ENCODE data around the gene CLDN16.

Gene CLDN16, protein sequence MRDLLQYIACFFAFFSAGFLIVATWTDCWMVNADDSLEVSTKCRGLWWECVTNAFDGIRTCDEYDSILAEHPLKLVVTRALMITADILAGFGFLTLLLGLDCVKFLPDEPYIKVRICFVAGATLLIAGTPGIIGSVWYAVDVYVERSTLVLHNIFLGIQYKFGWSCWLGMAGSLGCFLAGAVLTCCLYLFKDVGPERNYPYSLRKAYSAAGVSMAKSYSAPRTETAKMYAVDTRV

DNA sequence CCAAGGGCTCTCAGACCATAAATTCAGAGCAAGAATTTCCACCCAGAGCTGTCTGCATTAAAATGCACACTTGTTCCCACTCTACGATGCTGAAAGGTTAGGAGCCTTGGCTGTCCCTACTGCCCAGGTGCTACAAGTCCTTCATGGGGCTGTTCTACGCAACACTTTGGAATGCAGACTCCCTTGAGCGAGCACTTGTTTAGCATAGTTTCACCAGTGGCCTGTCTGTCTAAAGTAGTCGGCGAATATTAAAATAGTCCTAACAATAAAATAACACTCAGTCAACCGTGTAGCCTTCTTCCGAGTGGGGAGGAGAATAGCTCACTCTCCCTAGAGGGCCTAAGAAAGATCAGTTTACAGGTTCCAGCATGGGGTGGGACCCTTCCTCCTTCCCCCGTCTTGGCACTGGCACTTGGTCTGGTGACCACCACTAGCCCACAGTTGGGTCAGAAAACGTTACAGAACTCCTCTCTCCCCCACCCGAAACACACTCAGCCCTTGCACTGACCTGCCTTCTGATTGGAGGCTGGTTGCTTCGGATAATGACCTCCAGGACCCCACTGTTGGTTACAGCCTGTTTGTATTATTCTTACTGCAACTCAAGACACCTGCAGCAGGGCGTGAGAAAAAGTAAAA is at the start of gene CLDN16:
TSS of gene CLDN16 (plus strand) at position 586 of the 636 bp plus-strand sequence. CDS start 167 bp downstream, outside the sequence.
- no peak for DNase-seq

DNA sequence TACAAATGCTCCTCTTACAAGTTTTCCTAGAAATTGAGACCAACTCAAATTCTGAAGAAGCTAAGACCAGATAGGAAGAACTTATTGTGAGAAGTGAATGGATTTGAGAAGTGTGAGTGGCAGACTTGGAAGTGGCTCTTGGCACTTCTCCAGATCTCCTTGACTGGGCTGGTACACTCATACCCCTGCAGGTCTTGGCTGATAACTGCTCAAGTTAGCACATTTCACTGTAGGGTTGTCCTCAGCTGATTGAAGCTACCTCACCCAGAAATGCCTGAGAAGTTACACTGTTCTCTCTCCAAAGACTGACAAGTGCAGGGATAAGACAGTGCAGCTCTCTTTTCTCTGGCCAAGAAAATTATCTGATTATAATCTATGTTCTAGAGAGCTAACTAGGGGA is 49.2 kb upstream of the CLDN16 start:
- DNase-seq, result peak; percentile 16

DNA sequence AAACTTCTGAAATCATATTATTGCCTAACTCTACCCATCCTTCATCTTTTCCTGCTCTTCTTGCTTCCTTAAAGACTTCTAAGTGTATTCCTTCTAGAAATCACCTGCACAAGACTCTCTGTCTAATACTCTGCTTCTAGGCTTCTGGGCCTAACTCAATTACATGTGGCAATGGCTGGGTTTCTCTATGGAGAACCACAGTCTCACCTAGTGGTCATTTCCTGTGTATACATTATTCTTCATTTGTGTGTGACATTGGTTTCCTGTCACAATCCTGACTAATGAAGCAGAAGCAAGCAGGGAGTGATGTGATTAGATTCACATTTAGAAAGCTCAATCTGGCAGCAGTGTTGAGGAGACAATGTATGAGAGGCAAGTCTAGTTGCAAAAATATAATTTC is 48.8 kb upstream of the CLDN16 start:
- no peak for DNase-seq

DNA sequence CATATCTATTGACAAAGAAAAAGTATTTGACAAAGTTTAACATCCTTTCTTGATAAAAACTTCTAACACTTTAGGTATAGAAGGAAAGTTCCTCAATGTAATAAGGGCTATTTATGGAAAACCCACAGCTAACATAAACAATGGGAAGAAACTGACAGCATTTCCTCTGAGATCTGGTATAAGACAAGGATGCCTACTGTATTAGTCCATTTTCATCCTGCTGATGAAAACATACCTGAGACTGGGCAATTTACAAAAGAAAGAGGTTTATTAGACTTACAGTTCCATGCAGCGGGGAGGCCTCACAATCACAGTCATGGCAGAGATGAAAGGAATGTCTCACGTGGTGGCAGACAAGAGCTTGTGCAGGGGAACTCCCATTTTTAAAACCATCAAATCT is 47.9 kb upstream of the CLDN16 start:
- DNase-seq, result no peak

DNA sequence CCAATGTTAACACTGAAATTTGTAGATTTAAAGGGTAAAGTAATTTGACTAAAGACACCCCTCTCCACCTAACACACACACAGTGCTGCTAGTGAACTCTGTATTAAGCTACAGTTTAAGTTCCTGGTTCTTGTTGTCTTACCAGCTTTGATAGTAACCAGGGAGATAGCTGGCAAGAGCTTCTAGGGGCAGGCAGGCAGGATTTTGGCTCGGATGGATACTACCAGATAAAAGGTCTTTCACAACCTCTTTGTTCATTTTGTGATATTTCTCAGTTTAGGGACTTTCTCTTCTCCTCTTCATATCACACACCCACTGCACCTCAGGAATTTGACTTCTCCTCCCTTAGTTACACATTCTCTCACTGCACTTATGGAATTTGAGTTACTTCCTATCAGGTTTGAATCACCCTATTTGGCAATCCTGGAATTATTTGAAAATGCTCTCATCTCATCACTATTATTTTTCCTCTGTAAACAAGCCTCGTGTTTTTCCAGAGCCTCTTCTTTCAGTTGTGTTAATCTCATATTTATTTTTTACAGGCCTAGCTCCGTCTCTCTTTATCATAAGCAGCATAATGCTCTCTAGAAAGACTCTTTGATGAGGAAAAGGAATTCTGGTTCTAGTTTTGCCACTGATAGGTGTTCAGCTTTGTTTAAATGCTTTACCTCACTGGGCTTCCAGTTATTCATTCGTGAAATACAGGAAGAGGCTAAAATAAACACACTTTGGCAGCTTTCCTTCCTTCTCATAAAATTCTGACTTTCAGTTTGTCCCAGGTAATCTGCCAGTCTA is 42.7 kb upstream of the CLDN16 start:
- no peak for DNase-seq

DNA sequence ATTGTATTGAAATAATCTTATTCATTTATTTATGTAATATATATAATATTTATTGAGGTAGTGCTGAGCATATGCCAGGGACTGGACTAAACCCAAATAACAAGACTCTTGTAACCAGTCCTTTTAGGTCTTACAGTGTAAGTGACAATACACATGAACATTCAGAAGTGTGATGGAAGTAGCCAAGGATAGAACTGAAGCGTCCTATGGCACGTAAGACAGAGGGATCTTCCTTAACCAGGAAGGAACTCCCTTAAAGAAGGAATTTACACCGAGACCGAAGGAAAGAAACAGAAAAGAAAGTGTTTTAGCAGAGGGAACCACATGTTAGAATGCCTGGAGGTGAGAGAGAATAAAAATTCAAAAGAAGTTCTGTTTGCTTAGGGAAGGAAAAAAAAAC is 42.1 kb upstream of the CLDN16 start:
- no peak for DNase-seq

DNA sequence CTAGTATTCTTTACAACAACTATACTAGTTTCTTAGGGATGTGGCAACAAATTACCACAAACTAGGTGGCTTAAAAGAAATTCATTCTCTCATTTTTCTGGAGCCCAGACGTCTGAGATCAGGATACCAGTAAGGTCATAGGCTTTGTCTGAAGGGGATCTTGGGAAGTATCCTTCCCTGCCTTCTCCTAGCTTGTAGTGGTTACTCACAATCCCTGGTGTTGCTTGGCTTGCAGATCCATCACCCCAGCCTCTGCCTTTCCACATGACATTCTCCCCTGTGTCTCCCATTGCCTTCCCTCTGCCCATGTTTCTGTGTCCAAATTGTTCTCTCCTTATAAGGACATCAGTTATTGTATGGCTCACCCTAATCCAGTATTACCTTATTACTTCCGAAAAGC is 41.4 kb upstream of the CLDN16 start:
- DNase-seq, result no peak

DNA sequence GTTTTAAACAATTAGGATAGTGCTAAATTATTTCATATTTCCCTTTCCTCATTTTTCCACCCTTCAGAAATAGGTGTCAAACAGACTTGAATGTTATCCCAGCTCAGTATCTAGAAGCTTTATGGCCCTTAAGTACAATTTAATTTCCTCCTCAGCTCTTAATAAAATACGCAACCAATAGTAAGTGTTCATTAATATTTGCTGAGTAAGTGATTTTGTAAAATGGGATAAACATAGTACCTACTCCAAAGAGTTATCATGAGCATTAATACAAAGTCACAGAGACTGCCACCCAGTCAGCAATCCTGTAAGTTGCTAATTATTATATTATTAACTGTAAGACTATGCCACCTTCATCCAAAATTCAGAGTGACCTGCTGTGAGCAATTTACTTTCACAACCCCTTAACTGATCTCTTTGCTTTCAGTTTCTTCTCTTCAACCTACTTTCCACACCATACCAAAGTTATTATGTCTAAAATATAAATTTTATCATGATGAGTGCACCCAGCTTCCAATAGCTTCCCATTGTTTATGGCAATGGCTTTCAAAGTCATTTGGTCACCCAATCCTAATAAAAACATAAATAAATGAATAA is 35.0 kb upstream of the CLDN16 start:
- no peak for DNase-seq

DNA sequence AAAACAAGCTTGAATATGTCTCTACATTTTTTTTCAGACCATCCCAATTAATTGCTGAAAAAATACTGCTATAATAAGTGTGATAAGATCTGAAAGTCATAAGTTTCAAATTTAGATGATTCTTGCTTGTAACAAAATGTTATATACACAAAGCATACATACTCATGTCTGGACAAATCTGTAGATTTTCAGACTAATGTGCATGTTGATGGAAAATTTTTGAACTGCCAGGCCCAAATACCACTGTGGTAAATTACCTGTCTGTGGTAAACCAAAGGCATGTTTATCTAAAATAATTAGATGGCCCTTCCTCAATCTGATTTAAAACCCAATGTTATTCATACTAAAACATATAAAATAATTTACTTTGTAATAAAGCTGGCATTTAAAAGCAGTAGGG is 31.7 kb upstream of the CLDN16 start:
- DNase-seq, result no peak

DNA sequence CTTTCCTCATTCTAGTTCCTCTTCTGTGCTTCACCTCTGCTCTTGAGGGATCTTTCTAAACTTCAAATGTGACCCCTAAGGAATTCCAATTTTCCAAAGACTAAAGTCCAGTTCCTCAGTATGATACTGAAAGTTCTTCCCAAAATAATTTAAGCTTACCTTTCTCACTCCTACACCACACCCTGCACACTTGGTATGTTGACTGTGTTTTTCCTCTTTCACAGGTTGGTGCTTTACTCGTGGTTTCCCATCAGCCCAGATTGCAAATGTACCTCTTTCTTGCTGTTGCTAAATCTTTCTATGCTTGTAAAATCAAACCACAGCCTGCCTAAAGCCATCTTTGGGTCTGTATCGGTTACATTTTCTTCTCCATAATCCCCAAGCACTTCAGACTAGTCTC is 30.5 kb upstream of the CLDN16 start:
- no peak for DNase-seq

DNA sequence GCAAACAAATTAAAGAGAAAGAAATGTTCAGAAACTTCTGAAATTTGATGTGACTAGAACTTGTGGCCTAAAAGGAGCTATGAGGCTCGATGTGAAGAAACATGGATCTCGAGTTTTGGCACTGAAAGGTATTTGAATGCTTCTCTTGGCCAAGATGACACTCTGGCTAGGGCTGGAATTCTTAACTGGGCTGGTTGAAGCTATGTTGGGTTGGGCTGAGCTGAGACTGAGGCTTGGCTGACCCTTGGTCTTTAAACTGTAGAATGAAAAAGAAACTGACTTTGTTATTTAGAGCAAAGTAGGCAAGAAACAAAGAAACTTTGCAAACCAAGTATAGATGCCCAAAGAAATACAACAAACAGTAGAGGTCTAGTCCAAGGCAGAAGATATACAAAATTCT is 28.1 kb upstream of the CLDN16 start:
- DNase-seq, result no peak

DNA sequence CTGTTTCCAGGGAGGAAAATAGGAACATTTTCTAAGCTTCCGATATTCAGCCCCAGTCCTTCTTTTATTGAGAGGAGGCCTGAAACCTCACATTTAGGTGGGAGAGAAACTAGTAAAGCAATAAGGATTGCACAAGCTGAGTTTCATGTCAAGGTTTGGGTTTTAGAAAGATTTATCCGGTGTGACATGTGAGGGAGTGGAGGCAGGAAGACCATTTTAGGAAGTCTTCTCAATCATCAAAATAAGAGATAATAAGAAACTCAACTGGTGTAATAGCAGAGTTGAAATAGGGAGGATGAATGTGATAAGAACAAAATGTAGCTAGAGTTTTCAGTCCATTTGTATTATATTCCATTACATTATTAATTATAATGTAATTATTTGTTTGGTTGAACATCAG is 27.7 kb upstream of the CLDN16 start:
- no peak for DNase-seq

DNA sequence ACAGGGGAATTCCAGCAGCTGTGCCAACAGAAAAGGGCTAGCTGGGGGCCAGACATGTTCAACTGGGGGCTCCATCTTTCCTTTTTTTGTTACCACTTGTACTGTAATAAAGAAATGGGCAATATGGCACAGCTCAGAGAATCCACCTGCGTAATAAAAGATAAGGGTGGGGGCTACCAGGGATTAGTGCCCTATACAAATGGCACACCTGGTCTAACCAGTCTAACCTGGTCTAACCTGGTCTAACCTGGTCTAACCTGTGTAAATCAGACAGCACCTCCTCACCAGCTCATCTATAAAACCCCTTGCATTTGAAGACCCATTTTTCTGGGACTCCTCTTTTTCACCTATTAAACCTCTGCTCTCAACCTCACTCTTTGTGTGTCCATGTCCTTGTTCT is 26.2 kb upstream of the CLDN16 start:
- no peak for DNase-seq

DNA sequence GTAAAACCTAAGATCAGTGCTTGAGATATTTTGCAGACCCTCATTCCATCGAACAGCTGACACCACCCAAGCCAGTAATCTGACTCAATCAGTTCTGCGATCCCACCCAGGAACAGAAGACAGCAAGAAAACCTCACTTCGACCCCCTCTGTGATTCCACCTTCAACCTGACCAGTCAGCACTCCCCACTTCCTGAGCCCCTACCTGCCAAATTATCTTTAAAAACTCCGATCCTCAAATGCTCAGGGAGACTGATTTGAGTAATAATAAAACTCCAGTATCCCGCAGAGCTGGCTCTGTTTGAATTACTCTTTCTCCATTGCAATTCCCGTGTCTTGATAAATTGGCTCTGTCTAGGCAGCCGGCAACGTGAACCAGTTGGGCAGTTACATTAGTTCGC is 25.7 kb upstream of the CLDN16 start:
- DNase-seq, result no peak

DNA sequence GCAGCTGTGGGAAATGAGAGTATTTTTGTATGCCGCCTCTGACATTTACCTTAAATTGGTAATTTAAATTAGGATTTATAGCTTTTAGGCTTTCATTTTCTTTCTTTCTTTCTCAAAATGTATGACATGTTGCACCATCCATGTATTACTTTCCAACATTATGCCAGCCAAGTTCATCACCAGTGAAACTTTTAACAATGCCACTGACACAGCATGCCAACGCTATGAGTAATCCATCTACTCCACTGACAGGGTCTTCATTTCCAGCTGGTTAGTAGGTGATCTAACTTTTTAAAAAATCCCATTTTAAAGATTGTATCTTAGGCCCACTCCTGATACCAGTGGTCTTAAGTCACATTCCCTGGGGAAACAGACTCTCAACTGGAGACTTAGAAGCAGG is 21.8 kb upstream of the CLDN16 start:
- DNase-seq, result no peak

DNA sequence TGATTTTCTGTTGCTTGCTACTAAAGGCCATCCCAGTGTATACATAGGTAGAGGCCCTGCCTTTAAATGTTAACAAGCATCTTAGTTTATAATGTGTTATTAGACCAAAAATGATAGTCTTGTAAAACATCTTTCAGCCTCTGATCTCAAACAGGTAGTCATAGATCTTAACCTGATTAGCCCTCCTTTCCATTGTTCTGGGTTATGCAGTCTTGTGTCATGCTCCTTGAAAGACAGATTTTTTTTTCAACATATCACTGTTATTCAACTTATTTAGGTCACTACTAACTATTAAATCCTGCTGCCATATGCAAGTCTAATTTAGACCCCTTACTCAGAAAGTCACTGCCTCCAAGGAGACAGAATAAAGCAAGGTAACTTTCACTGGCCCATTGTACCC is 19.1 kb upstream of the CLDN16 start:
- no peak for DNase-seq

DNA sequence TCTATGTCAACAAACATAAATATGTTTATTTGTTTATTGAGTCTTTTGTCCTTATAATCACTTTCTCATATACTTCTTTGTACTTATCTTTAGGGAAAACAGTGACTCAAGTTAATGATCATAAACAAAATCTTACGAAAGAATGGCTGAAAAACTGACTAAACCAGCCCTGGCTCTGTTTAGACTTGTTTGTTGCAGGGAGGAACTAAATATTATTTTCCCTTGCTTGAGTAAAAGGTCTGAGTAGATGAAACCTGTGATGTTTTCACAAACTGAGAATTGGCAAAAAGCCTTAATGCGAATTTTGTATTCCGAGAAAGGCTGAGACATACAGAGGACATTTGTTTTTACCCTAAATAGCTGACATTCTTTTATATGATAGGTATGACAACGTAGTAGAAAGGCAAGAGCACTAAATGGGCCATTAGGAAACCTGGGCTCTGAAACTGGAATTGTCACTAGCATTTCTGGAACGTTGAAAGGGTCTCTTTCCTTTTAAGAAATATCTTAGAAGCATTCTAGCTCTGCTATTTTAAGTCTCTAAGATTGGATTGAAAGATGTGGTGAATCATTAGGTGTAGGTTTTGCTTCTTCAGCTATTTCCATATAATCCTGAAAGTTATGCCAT is 18.2 kb upstream of the CLDN16 start:
- DNase-seq, result no peak

DNA sequence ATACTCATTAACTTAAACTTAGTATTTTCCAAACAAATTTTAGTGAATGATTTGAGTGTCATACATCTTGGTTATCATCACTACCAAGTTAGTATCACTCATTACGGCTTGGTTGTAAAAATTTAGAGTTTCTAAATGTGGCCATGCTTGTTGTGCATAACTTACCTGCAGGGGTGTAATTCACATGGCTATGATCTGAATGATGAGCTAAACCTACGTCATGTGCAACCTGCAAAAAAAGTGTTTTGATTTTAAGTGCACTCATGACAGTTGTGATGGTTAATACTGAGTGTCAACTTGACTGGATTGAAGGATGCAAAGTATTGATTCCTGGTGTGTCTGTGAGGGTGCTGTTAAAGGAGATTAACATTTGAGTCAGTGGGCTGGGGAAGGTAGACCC is 17.6 kb upstream of the CLDN16 start:
- DNase-seq, result no peak

DNA sequence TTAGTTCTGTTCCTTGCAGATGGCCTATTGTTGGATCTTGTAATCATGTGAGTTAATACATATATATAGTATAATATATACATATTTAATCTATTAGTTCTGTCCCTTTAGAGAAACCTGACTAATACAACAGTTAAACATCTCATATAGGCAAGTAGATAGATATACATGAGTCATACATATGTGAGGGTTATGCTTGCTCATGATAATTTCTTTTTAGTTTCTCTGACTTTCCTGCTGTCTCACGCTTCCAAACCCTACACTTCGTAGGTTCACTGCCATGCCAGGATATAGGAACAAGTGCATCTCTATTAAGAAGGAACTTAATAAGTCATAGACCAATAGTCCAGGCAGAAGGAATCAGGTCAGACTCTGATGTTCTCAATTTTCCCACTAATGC is 16.8 kb upstream of the CLDN16 start:
- no peak for DNase-seq

DNA sequence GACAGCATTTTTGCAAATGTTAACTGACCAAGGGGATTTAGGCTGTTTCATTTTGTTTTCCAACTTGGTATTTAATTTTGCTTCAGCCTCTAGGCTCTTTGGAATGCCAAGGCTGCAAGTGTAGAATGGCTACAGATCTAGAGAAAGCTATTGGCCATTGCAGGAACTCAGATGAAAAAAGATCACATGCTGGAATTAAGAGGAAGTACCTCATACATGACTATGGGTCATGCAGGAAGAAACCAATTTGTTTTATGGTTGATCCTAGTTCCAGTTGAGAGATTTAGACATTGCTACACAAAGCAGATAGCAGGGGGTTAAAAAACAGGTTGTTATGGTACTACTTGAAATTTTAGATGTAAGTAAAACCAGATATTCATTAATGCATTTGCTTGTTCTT is 12.7 kb upstream of the CLDN16 start:
- DNase-seq, result peak; percentile 57

DNA sequence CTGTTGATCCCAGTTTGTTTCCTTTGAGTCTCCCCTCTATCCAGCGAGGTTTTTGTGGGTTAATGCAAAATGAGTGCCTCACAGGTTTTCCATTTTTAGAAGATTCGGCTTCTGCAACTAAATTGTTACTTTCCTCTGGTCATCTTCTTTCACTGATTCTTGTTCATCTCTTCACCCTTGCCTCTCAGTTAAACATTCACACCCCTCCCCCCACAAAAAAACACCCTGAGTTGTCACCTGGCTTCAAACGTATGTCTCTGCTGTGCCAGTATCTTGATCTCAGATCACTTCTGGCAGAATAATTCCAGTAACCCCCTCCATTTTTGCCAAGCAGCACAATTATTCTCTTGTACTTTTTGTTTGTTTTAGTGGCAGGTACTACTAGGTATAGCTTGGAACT is 12.3 kb upstream of the CLDN16 start:
- no peak for DNase-seq

DNA sequence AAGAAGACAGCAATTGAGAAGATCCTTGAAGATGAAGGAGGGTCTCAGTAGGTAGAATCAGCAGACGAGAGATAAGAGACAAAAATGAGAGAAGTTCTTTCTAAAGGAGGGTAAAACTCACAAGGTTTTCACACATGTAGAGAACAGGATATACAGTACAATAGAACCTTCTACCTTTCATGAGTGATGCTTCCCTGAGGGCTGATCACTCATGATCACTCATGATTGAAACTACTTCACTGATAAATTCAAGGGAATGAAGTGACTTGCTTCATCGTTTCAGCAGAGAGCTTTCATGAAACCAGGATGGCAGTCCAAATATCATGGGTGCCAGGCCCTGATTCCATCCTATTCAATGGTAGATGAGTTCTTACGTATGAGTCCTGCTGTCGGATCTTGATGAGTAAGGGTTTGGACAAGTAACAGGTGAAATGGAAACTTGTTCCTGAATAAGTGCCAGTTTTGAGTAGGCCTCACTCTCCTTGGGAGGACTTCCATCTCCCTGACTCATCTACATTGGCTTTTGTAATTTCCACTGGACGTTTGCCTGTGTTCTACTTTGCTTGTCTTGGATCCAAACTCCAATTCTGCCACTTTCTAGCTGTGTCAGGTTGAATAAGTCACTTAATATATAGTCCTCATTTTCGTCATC is 9.6 kb upstream of the CLDN16 start:
- no peak for DNase-seq

DNA sequence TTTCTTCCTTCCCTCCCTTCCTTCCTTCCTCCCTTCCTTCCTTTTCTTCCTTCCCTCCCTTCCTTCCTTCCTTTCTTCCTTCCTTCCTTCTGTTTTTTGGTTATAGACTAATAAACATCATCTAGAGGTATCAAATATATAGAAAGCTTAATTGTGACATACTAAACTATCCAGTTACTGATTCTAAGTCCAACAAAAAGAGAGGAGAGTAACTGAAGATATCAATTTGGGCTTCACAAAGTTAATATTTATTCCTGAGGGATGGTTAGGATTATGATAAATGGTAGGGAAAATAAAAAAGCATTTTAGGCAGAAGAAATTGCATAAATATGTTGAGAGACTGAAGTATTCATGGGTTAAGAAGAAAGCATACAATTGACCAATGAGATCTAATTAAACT is 7.8 kb upstream of the CLDN16 start:
- no peak for DNase-seq

Measured in MV-4-11 (cell line).